NB4 (cell line): Measurements from ENCODE around the gene CARMIL1.

Experiments used
- CTCF ChIP-seq: IDR thresholded peaks from one replicate; pipeline ENCODE4 v1.5.1; 2012; ENCODE audit warnings: low read depth, low read length
- POLR2A ChIP-seq: IDR thresholded peaks from 2 replicates; pipeline ENCODE4 v1.6.1; 2011; ENCODE audit warnings: mild to moderate bottlenecking; ENCODE audit not compliant: insufficient read length; ENCODE audit errors: extremely low read depth
- TF ChIP-seq, protein P1 (sequence below): IDR thresholded peaks from 2 replicates; pipeline ENCODE4 v1.6.1; 2011; ENCODE audit warnings: low read depth, low read length

DNA sequence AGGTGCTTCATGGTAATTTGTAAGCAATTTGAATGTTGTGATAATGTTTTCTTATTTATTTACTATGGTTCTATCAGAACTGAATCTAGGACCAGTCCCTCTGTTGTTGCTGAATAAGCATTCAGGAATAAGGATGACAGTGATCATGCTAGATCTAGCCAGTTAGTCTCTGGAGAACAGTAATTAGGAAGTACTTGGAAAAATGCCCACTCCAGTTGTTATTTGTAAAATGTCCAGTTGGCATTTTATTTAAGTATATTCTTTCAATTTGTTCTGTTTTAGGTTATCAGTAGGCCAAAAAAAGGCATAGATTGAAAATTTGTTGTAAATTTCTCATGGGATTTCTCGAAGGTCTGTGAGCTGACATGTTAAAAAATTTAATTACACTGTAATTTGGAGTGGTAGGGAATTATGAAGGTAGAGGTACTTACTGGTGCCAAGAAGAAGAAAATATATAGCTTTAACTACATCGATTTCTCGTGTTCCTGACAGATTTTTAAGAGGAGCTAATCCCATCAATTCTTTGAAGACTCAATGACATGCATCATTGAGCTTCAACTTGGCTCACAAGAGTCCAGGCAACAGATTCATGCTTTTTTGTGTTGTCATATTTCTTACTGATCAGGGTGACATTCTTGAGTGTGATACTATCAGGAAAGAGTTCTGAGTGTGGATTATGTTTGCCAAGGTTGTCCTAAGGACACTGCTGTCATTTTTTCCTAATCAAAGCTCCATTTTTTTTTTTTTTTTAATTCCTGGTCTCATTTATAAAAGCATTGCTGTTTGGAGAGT is 177.3 kb downstream of the CARMIL1 start:
- TF ChIP-seq CTCF (no peak), POLR2A (no peak)
- TF ChIP-seq, protein P1, sequence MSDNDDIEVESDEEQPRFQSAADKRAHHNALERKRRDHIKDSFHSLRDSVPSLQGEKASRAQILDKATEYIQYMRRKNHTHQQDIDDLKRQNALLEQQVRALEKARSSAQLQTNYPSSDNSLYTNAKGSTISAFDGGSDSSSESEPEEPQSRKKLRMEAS: no peak
